ENCODE results near the gene ZBTB32.

ZBTB32 gene

GRCh38 chr19:35733180-35734125, 29.1 kb downstream of the ZBTB32 start:
- H3K56ac ChIP-seq (ENCODE audit: low read length) = no peak overlapping the region
- no peaks in the 10 kb centered on the region for H3K79me1 ChIP-seq (ENCODE audit: low read length)
- H3K36me3 ChIP-seq (ENCODE audit: control insufficient read depth, insufficient read depth, low read length) = peaks cover 20% of the 10 kb centered on the region
- no peak overlapping the region for H2BK120ac ChIP-seq (ENCODE audit: low read depth, low read length)
- no peaks in the 10 kb centered on the region for H3K4me1 ChIP-seq (ENCODE audit: control insufficient read depth, low read depth, low read length)
- no peak overlapping the region for H3K4me2 ChIP-seq (ENCODE audit: low read length)
- H3K4me3 ChIP-seq (ENCODE audit: low read length) = no peak overlapping the region
- no peak overlapping the region for H4K8ac ChIP-seq (ENCODE audit: low read depth, low read length)
- H3K27me3 ChIP-seq (ENCODE audit: insufficient read depth, low read length, poor library complexity) = no peaks in the 10 kb centered on the region
- H2BK5ac ChIP-seq (ENCODE audit: low read length) = no peak overlapping the region
- no peak overlapping the region for H3K18ac ChIP-seq (ENCODE audit: low read length)
- no peak overlapping the region for H3K27ac ChIP-seq (ENCODE audit: low read depth, low read length)
- H3K9ac ChIP-seq (ENCODE audit: low read length) = no peak overlapping the region
- no CpG with 5 or more reads among the region's 35 CpGs for WGBS (ENCODE audit: extremely low coverage, insufficient coverage, low lambda C conversion rate)
- no peak overlapping the region for H4K5ac ChIP-seq (ENCODE audit: low read length)
- no peak overlapping the region for H3K4ac ChIP-seq (ENCODE audit: low read depth, low read length)
- no peak overlapping the region for H2AK5ac ChIP-seq (ENCODE audit: low read length)
- no peak overlapping the region for H2BK15ac ChIP-seq (replicated peaks; ENCODE audit: low read depth)
- no peak for DNase-seq
- H3K79me2 ChIP-seq (ENCODE audit: control insufficient read depth, insufficient read depth, low read length) = no peaks in the 10 kb centered on the region
- no peak overlapping the region for H3K23ac ChIP-seq (ENCODE audit: low read length)

GRCh38 chr19:35734273-35734672, 29.9 kb downstream of the ZBTB32 start:
- H3K4me3 ChIP-seq (ENCODE audit: low read length) = no peak overlapping the region
- H3K27me3 ChIP-seq (ENCODE audit: insufficient read depth, low read length, poor library complexity) = no peaks in the 10 kb centered on the region
- no peak overlapping the region for H3K18ac ChIP-seq (ENCODE audit: low read length)
- H3K4me1 ChIP-seq (ENCODE audit: control insufficient read depth, low read depth, low read length) = no peaks in the 10 kb centered on the region
- WGBS (ENCODE audit: extremely low coverage, insufficient coverage, low lambda C conversion rate) = no CpG with 5 or more reads among the region's 8 CpGs
- no peaks in the 10 kb centered on the region for H3K79me1 ChIP-seq (ENCODE audit: low read length)
- no peak overlapping the region for H3K9ac ChIP-seq (ENCODE audit: low read length)
- no peak overlapping the region for H2BK5ac ChIP-seq (ENCODE audit: low read length)
- no peak overlapping the region for H3K27ac ChIP-seq (ENCODE audit: low read depth, low read length)
- H3K56ac ChIP-seq (ENCODE audit: low read length) = no peak overlapping the region
- H4K5ac ChIP-seq (ENCODE audit: low read length) = no peak overlapping the region
- no peak overlapping the region for H4K8ac ChIP-seq (ENCODE audit: low read depth, low read length)
- H3K4me2 ChIP-seq (ENCODE audit: low read length) = no peak overlapping the region
- H3K79me2 ChIP-seq (ENCODE audit: control insufficient read depth, insufficient read depth, low read length) = no peaks in the 10 kb centered on the region
- H2BK15ac ChIP-seq (replicated peaks; ENCODE audit: low read depth) = no peak overlapping the region
- no peak overlapping the region for H2AK5ac ChIP-seq (ENCODE audit: low read length)
- H3K36me3 ChIP-seq (ENCODE audit: control insufficient read depth, insufficient read depth, low read length) = peaks cover 19% of the 10 kb centered on the region
- no peak overlapping the region for H3K23ac ChIP-seq (ENCODE audit: low read length)
- H3K4ac ChIP-seq (ENCODE audit: low read depth, low read length) = no peak overlapping the region
- no peak overlapping the region for H2BK120ac ChIP-seq (ENCODE audit: low read depth, low read length)
- DNase-seq = no peak

- Histone ChIP-seq H2BK5ac (ENCODE audit: low read length) (no peak overlapping the region), H3K18ac (ENCODE audit: low read length) (no peak overlapping the region), H4K5ac (ENCODE audit: low read length) (no peak overlapping the region), H4K8ac (ENCODE audit: low read depth, low read length) (no peak overlapping the region), H3K23ac (ENCODE audit: low read length) (no peak overlapping the region), H2AK5ac (ENCODE audit: low read length) (no peak overlapping the region), H3K79me2 (ENCODE audit: control insufficient read depth, insufficient read depth, low read length) (no peaks in the 10 kb centered on the region), H3K56ac (ENCODE audit: low read length) (no peak overlapping the region), H3K9ac (ENCODE audit: low read length) (no peak overlapping the region), H3K4me3 (ENCODE audit: low read length) (no peak overlapping the region), H3K4me1 (ENCODE audit: control insufficient read depth, low read depth, low read length) (no peaks in the 10 kb centered on the region), H3K79me1 (ENCODE audit: low read length) (no peaks in the 10 kb centered on the region), H3K27ac (ENCODE audit: low read depth, low read length) (no peak overlapping the region), H2BK15ac (replicated peaks; ENCODE audit: low read depth) (no peak overlapping the region), H3K36me3 (ENCODE audit: control insufficient read depth, insufficient read depth, low read length) (peaks cover 17% of the 10 kb centered on the region), H3K4me2 (ENCODE audit: low read length) (no peak overlapping the region), H2BK120ac (ENCODE audit: low read depth, low read length) (no peak overlapping the region), H3K4ac (ENCODE audit: low read depth, low read length) (no peak overlapping the region), H3K27me3 (ENCODE audit: insufficient read depth, low read length, poor library complexity) (no peaks in the 10 kb centered on the region)
- WGBS (ENCODE audit: extremely low coverage, insufficient coverage, low lambda C conversion rate) = no CpG with 5 or more reads among the region's 5 CpGs
- no peak for DNase-seq
Measured at GRCh38 chr19:35734889-35735288, 30.5 kb downstream of the ZBTB32 start.

- no peak overlapping the region for H3K4me2 ChIP-seq (ENCODE audit: low read length)
- H3K36me3 ChIP-seq (ENCODE audit: control insufficient read depth, insufficient read depth, low read length) = peaks cover 12% of the 10 kb centered on the region
- no peak overlapping the region for H3K18ac ChIP-seq (ENCODE audit: low read length)
- H3K56ac ChIP-seq (ENCODE audit: low read length) = no peak overlapping the region
- no peak overlapping the region for H3K9ac ChIP-seq (ENCODE audit: low read length)
- no peak overlapping the region for H3K4me3 ChIP-seq (ENCODE audit: low read length)
- no peak overlapping the region for H4K5ac ChIP-seq (ENCODE audit: low read length)
- peak; percentile 18 for DNase-seq
- H4K8ac ChIP-seq (ENCODE audit: low read depth, low read length) = no peak overlapping the region
- WGBS (ENCODE audit: extremely low coverage, insufficient coverage, low lambda C conversion rate) = no CpG with 5 or more reads among the region's 22 CpGs
- no peak overlapping the region for H2BK120ac ChIP-seq (ENCODE audit: low read depth, low read length)
- no peaks in the 10 kb centered on the region for H3K79me1 ChIP-seq (ENCODE audit: low read length)
- no peak overlapping the region for H2BK15ac ChIP-seq (replicated peaks; ENCODE audit: low read depth)
- H3K27me3 ChIP-seq (ENCODE audit: insufficient read depth, low read length, poor library complexity) = no peaks in the 10 kb centered on the region
- no peak overlapping the region for H3K4ac ChIP-seq (ENCODE audit: low read depth, low read length)
- H3K79me2 ChIP-seq (ENCODE audit: control insufficient read depth, insufficient read depth, low read length) = no peaks in the 10 kb centered on the region
- no peaks in the 10 kb centered on the region for H3K4me1 ChIP-seq (ENCODE audit: control insufficient read depth, low read depth, low read length)
- no peak overlapping the region for H3K23ac ChIP-seq (ENCODE audit: low read length)
- no peak overlapping the region for H3K27ac ChIP-seq (ENCODE audit: low read depth, low read length)
- H2AK5ac ChIP-seq (ENCODE audit: low read length) = no peak overlapping the region
- no peak overlapping the region for H2BK5ac ChIP-seq (ENCODE audit: low read length)
Measured at GRCh38 chr19:35736913-35737886, 32.8 kb downstream of the ZBTB32 start.

GRCh38 chr19:35738021-35738886, 33.9 kb downstream of the ZBTB32 start:
- H3K4me2 ChIP-seq (ENCODE audit: low read length) = no peak overlapping the region
- H3K4me3 ChIP-seq (ENCODE audit: low read length) = no peak overlapping the region
- H3K56ac ChIP-seq (ENCODE audit: low read length) = no peak overlapping the region
- no peak for DNase-seq
- H3K4ac ChIP-seq (ENCODE audit: low read depth, low read length) = no peak overlapping the region
- no peaks in the 10 kb centered on the region for H3K4me1 ChIP-seq (ENCODE audit: control insufficient read depth, low read depth, low read length)
- H4K5ac ChIP-seq (ENCODE audit: low read length) = no peak overlapping the region
- H4K8ac ChIP-seq (ENCODE audit: low read depth, low read length) = no peak overlapping the region
- H2BK5ac ChIP-seq (ENCODE audit: low read length) = no peak overlapping the region
- H2BK15ac ChIP-seq (replicated peaks; ENCODE audit: low read depth) = no peak overlapping the region
- no peak overlapping the region for H2BK120ac ChIP-seq (ENCODE audit: low read depth, low read length)
- H2AK5ac ChIP-seq (ENCODE audit: low read length) = no peak overlapping the region
- H3K23ac ChIP-seq (ENCODE audit: low read length) = no peak overlapping the region
- no peaks in the 10 kb centered on the region for H3K27me3 ChIP-seq (ENCODE audit: insufficient read depth, low read length, poor library complexity)
- no peak overlapping the region for H3K18ac ChIP-seq (ENCODE audit: low read length)
- WGBS (ENCODE audit: extremely low coverage, insufficient coverage, low lambda C conversion rate) = no CpG with 5 or more reads among the region's 37 CpGs
- H3K79me2 ChIP-seq (ENCODE audit: control insufficient read depth, insufficient read depth, low read length) = no peaks in the 10 kb centered on the region
- no peak overlapping the region for H3K9ac ChIP-seq (ENCODE audit: low read length)
- no peak overlapping the region for H3K27ac ChIP-seq (ENCODE audit: low read depth, low read length)
- no peaks in the 10 kb centered on the region for H3K79me1 ChIP-seq (ENCODE audit: low read length)
- peaks cover 12% of the 10 kb centered on the region for H3K36me3 ChIP-seq (ENCODE audit: control insufficient read depth, insufficient read depth, low read length)

All from mesendoderm (in vitro differentiated cells).